CD4-positive, alpha-beta T cell (primary cell): ENCODE data around the gene CLIP2. TPM values are rescaled to one million over a fixed set of nuclear protein-coding genes. Genes with fewer than 3 reads are reported as not detected.
"Not testable (repeated sequence)": the region's sequence is repeated elsewhere in the genome, so short reads cannot be mapped to it uniquely, and the experiment has no call there.

Experiments
- ATAC-seq: fragments of 200-7000 bp; cut with Tn5 transposase; one replicate; pipeline ENCODE4 v1.10.0; 2022; ENCODE audit warnings: mild to moderate bottlenecking; ENCODE audit not compliant: poor library complexity
- CTCF ChIA-PET: fragments of 350-600 bp; sonication (Branson Sonifier 250); formaldehyde crosslinking; loops from one replicate; lab custom pipeline; 2021; ENCODE audit warnings: antibody characterized with exemption, inconsistent platforms; lab: Charles Lee
- POLR2A ChIA-PET: fragments of 350-600 bp; sonication (Branson Sonifier 250); formaldehyde crosslinking; loops from one replicate; lab custom pipeline; 2021; ENCODE audit warnings: antibody characterized with exemption, inconsistent platforms; lab: Charles Lee
- DNase-seq, 14 experiments: peaks; one replicate each; pipeline ENCODE4 v3.0.0-alpha.2; 2013 to 2020; ENCODE audit warnings: mixed read lengths in 2 of 14
- H3K27ac ChIP-seq, 2 donors: one replicate each; pipeline versions ENCODE4 v1.5.1 to v1.7.0; 2013; ENCODE audit warnings: low read length in 2 of 2, low read depth in 1 of 2, mild to moderate bottlenecking in 1 of 2
- H3K27me3 ChIP-seq, 2 experiments: 1 replicate in 1 of 2; 2 replicates in 1 of 2; pipeline versions ENCODE4 v1.6.1 to v1.7.0; 2013; ENCODE audit warnings: low read length in 2 of 2, control low read depth in 1 of 2, mild to moderate bottlenecking in 1 of 2, moderate library complexity in 1 of 2; ENCODE audit not compliant: insufficient read depth in 2 of 2, control insufficient read depth in 1 of 2
- H3K36me3 ChIP-seq: one replicate; pipeline ENCODE4 v1.6.1; 2013; ENCODE audit warnings: low read length, control low read depth; ENCODE audit not compliant: insufficient read depth
- H3K4me1 ChIP-seq: one replicate; pipeline ENCODE4 v1.6.1; 2013; ENCODE audit warnings: low read length, control low read depth; ENCODE audit not compliant: insufficient read depth
- H3K4me3 ChIP-seq: one replicate; pipeline ENCODE4 v1.5.1; 2013; ENCODE audit warnings: mild to moderate bottlenecking, low read length, moderate library complexity
- H3K9me3 ChIP-seq, 2 experiments: 1 replicate in 1 of 2; 2 replicates in 1 of 2; pipeline versions ENCODE4 v1.6.1 to v1.7.0; 2013; ENCODE audit warnings: low read length in 2 of 2, mild to moderate bottlenecking in 2 of 2, control low read depth in 1 of 2, moderate library complexity in 1 of 2; ENCODE audit not compliant: control insufficient read depth in 1 of 2, insufficient read depth in 1 of 2
- H3K27ac Mint-ChIP-seq: one replicate; pipeline ENCODE4 v1.8.0; 2020; ENCODE audit warnings: mixed read lengths
- H3K27me3 Mint-ChIP-seq: one replicate; pipeline ENCODE4 v1.8.0; 2021; ENCODE audit warnings: mixed read lengths
- H3K36me3 Mint-ChIP-seq: one replicate; pipeline ENCODE4 v1.8.0; 2021; ENCODE audit warnings: low read depth, mixed read lengths
- H3K4me1 Mint-ChIP-seq: one replicate; pipeline ENCODE4 v1.8.0; 2021; ENCODE audit warnings: low read depth, mixed read lengths
- H3K4me3 Mint-ChIP-seq: one replicate; pipeline ENCODE4 v1.8.0; 2020; ENCODE audit warnings: mild to moderate bottlenecking, mixed read lengths
- H3K9me3 Mint-ChIP-seq: one replicate; pipeline ENCODE4 v1.8.0; 2020; ENCODE audit warnings: mixed read lengths
- intact Hi-C, 2 experiments: fragments of 100-400 bp; cut with DNase I in 1 of 2; cut with micrococcal nuclease in 1 of 2; formaldehyde crosslinking; loops; one replicate each; pipeline versions ENCODE4 v1.15.1 to v1.9.0; 2023 to 2025; cut with DNase I, micrococcal nuclease
- total RNA-seq, 174 experiments: library from RNA in 2 of 174; stranded (reverse) in 2 of 174; gene quantifications; one replicate each; pipeline ENCODE4 v1.2.3 and lab custom pipeline; 2021 to 2026
- TF ChIP-seq, protein P1 (sequence below): fragments of 200-600 bp; IDR thresholded peaks from one replicate; pipeline ENCODE4 v1.8.0; 2022; ENCODE audit warnings: antibody characterized with exemption, mild to moderate bottlenecking

Gene CLIP2
- total RNA-seq, 2 experiments from 2014 or later = 2.4 to 2.7 TPM

DNA sequence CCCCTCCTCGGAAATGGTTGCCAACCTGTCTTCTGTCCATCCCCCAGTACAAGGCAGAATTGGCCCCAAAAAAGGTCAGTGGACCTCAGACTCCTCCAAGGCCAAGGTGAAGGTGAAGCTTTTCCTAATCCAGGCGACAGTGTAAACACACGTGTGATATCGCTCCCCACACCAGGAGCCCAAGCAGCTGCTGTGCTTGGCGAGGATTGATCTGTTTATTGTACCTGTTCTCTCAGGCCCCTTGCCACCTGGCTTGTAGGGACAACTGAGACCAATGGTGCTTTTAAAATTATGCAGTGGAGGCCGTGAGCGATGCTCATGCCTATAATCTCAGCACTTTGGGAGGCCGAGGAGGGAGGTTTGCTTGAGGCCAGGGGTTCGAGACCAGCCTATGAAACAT, 98.4 kb downstream of the CLIP2 start:
- Histone ChIP-seq H3K9me3 (no peaks in the 10 kb centered on the region), H3K4me3 (no peak overlapping the region), H3K27me3 (no peaks in the 10 kb centered on the region), H3K4me1 (no peaks in the 10 kb centered on the region), H3K27ac (no peak overlapping the region), H3K36me3 (no peaks in the 10 kb centered on the region)
- TF ChIP-seq, protein P1, sequence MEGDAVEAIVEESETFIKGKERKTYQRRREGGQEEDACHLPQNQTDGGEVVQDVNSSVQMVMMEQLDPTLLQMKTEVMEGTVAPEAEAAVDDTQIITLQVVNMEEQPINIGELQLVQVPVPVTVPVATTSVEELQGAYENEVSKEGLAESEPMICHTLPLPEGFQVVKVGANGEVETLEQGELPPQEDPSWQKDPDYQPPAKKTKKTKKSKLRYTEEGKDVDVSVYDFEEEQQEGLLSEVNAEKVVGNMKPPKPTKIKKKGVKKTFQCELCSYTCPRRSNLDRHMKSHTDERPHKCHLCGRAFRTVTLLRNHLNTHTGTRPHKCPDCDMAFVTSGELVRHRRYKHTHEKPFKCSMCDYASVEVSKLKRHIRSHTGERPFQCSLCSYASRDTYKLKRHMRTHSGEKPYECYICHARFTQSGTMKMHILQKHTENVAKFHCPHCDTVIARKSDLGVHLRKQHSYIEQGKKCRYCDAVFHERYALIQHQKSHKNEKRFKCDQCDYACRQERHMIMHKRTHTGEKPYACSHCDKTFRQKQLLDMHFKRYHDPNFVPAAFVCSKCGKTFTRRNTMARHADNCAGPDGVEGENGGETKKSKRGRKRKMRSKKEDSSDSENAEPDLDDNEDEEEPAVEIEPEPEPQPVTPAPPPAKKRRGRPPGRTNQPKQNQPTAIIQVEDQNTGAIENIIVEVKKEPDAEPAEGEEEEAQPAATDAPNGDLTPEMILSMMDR = no peak
- H3K4me3 Mint-ChIP-seq = no peak overlapping the region
- no peaks in the 10 kb centered on the region for H3K27me3 Mint-ChIP-seq
- DNase-seq (no peak), ATAC-seq (no peak)
- no peaks in the 10 kb centered on the region for H3K36me3 Mint-ChIP-seq
- H3K9me3 Mint-ChIP-seq = no peaks in the 10 kb centered on the region
- CTCF ChIA-PET = no interaction called here
- intact Hi-C loops = no loop called here
- H3K4me1 Mint-ChIP-seq = no peaks in the 10 kb centered on the region
- POLR2A ChIA-PET = no interaction called here
- no peak overlapping the region for H3K27ac Mint-ChIP-seq

DNA sequence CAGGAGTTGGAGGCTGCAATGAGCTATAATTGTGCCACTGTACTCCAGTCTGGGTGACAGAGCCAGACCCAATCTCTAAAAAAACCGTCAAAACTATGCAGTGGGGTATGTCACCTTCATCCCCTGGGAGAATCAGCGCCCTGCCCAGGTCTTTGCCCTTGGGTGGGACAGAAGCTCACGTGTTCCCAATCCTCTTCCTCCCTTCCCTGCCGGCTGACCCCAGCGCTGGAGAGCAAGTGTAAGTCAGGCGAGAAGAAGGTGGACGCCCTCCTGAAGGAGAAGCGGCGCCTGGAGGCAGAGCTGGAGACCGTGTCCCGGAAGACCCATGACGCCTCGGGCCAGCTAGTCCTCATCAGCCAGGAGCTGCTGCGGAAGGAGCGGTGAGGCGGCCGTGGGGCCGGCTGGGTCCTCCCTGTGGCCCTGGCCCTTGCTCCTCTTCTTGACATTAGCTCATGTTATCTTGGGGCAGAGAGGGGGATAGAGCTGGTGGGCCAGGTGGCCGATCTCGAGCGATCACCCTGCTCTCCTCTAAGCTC, 99.7 kb downstream of the CLIP2 start:
- Mint-ChIP-seq H3K9me3 (no peaks in the 10 kb centered on the region), H3K36me3 (no peaks in the 10 kb centered on the region), H3K4me3 (no peak overlapping the region), H3K4me1 (no peaks in the 10 kb centered on the region), H3K27ac (no peak overlapping the region), H3K27me3 (no peaks in the 10 kb centered on the region)
- H3K9me3 ChIP-seq = no peaks in the 10 kb centered on the region
- POLR2A ChIA-PET = no interaction called here
- DNase-seq (no peak), ATAC-seq (no peak)
- intact Hi-C loops = no loop called here
- H3K4me1 ChIP-seq = no peaks in the 10 kb centered on the region
- no peaks in the 10 kb centered on the region for H3K36me3 ChIP-seq
- no peaks in the 10 kb centered on the region for H3K27me3 ChIP-seq
- H3K4me3 ChIP-seq = no peak overlapping the region
- no peak overlapping the region for H3K27ac ChIP-seq
- TF ChIP-seq, protein P1 = no peak
- CTCF ChIA-PET = no interaction called here

DNA sequence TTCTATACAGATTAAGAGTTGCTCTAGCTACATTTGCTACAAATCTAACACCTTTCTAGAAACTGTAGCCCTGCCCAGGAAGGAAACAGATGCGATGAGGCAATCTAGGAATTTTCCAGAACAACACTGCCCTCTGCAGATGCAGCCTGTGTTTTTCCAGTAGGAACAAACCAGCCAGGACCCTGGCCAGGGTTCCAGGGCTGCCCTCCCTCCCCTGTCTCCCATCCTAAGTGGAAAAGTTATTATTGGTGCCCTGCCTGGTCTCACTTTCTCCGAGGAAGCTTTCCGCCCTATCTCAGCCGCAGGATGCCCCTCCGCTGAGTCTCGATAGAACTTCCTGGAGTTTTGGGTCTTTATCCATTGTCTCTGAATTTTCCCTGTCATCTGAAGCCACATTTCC, 104.5 kb downstream of the CLIP2 start:
- H3K4me1 Mint-ChIP-seq, H3K9me3 ChIP-seq, H3K4me3 Mint-ChIP-seq, H3K27me3 Mint-ChIP-seq, H3K4me3 ChIP-seq, POLR2A ChIA-PET, H3K4me1 ChIP-seq, H3K27me3 ChIP-seq, H3K9me3 Mint-ChIP-seq, H3K36me3 ChIP-seq, DNase-seq, H3K36me3 Mint-ChIP-seq, H3K27ac ChIP-seq, H3K27ac Mint-ChIP-seq, CTCF ChIA-PET, ATAC-seq, intact Hi-C loops: not testable (repeated sequence)

DNA sequence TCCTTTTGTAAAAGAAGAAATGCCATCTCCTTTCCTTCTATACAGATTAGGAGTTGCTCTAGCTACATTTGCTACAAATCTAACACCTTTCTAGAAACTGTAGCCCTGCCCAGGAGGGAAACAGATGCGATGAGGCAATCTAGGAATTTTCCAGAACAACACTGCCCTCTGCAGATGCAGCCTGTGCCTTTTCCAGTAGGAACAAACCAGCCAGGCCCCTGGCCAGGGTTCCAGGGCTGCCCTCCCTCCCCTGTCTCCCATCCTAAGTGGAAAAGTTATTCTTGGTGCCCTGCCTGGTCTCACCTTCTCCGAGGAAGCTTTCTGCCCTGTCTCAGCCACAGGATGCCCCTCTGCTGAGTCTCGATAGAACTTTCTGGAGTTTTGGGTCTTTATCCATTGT, 105.4 kb downstream of the CLIP2 start:
- H3K9me3 Mint-ChIP-seq, H3K9me3 ChIP-seq, H3K4me3 Mint-ChIP-seq, H3K4me1 Mint-ChIP-seq, H3K4me1 ChIP-seq, H3K27ac ChIP-seq, intact Hi-C loops, H3K27me3 Mint-ChIP-seq, H3K36me3 ChIP-seq, H3K4me3 ChIP-seq, CTCF ChIA-PET, H3K27me3 ChIP-seq, H3K27ac Mint-ChIP-seq, H3K36me3 Mint-ChIP-seq, DNase-seq, POLR2A ChIA-PET, ATAC-seq: not testable (repeated sequence)
